ENCODE data around the gene CDR2. TPM values are rescaled to one million over a fixed set of nuclear protein-coding genes. Genes with fewer than 3 reads are reported as not detected.

The CDR2 gene
- total and polyA plus RNA-seq, 8 donors: 8.9 to 198 (median 22.2) TPM

- intact Hi-C loops (cut with DNase I; ENCODE audit: low total_unique reads): no loop called here
- no peaks in the 10 kb centered on the region for H3K9me3 ChIP-seq
- H3K36me3 ChIP-seq: peaks cover 0 to 6% (median 0%) of the 10 kb centered on the region in 4 donors
- TF ChIP-seq EP300 (IDR thresholded peaks at IDR 0.05) (no peak), CTCF (IDR thresholded peaks at IDR 0.05) (no peak), POLR2A (IDR thresholded peaks at IDR 0.05) (no peak), POLR2AphosphoS5 (IDR thresholded peaks at IDR 0.05) (no peak)
- H3K4me1 ChIP-seq: peaks cover 0 to 3% (median 1%) of the 10 kb centered on the region in 4 donors
- DNase-seq: peak in 1 of 2 donors; percentile 28
- H3K27me3 ChIP-seq: no peaks in the 10 kb centered on the region
- H3K4me3 ChIP-seq: no peak overlapping the region
- H3K27ac ChIP-seq: no peak overlapping the region
- WGBS, 5 donors: 85 to 93% (median 86%) methylated on average over 1 of the region's 1 CpG
Measured at GRCh38 chr16:22380529-22380928, 6.1 kb upstream of the CDR2 start.

DNA sequence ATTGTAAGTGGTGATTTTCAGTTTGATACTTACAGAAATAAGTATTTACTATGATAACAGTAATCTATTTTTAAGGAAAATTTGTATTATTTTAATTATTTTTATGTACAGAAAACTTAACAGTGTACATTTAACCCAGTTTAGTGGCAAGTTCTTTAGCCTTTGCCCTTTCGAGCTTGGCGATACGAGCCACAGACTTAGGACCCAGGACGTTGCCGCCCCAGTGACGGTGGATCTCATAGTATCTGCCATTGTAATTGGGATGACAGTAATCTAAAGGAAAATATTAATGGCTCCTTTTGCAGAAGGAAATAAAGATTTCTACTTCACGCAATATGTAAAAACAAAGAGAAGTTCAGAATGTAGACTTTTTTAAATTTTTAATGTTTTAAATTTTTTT, 5.2 kb upstream of the CDR2 start:
- no peaks in the 10 kb centered on the region for H3K9me3 ChIP-seq
- TF ChIP-seq POLR2A (IDR thresholded peaks at IDR 0.05) (no peak), POLR2AphosphoS5 (IDR thresholded peaks at IDR 0.05) (no peak)
- peaks cover 0 to 4% (median 0%) of the 10 kb centered on the region in 4 donors for H3K36me3 ChIP-seq
- 95 to 98% (median 97%) methylated on average over 7 of the region's 7 CpGs for WGBS, 5 donors
- intact Hi-C loops (cut with DNase I; ENCODE audit: low total_unique reads): no loop called here
- H3K4me1 ChIP-seq: peaks cover 0 to 10% (median 7%) of the 10 kb centered on the region in 4 donors
- no peak overlapping the region for H3K27ac ChIP-seq
- no peak overlapping the region for H3K4me3 ChIP-seq
- no peaks in the 10 kb centered on the region for H3K27me3 ChIP-seq
- DNase-seq: no peak

DNA sequence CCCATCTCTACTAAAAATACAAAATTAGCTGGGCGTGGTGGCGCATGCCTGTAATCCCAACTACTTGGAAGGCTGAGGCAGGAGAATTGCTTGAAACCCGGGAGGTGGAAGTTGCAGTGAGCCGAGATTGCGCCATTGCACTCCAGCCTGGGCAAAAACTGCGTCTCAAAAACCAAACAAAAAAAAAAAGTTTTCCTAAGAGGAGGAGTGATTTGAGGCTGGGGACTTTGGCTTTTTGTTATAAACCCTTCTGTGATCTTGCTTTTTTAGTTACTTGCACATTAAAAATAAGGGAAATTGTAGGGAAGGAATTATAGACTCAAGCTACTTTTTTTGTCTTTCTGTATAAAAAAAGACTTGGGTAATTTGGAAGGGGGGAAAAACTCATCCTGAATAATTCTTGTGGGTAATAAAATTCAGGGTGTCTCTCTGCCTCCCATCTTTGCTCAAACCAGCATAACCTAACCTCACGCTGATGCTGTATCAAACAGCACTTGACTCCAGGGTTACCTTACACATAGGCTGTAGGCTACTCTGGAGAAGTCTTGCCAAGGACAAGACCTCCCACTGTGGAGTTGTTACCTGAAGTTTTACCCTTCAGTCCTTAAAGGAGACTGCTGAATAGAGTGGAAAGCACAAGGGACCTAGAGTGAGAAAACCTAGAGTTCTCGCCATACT, 1.7 kb upstream of the CDR2 start:
- Histone ChIP-seq H3K27me3 (no peaks in the 10 kb centered on the region), H3K9me3 (no peaks in the 10 kb centered on the region), H3K36me3 (no peaks in the 10 kb centered on the region), H3K4me3 (no peak overlapping the region), H3K4me1 (peaks cover 11 to 35% (median 32%) of the 10 kb centered on the region in 4 donors), H3K27ac (no peak overlapping the region)
- 89 to 93% (median 90%) methylated on average over 8 of the region's 8 CpGs for WGBS, 5 donors
- DNase-seq: no peak
- TF ChIP-seq EP300 (IDR thresholded peaks at IDR 0.05) (no peak), POLR2AphosphoS5 (IDR thresholded peaks at IDR 0.05) (no peak), POLR2A (IDR thresholded peaks at IDR 0.05) (no peak), CTCF (IDR thresholded peaks at IDR 0.05) (no peak)
- intact Hi-C loops (cut with DNase I; ENCODE audit: low total_unique reads): no loop called here

DNA sequence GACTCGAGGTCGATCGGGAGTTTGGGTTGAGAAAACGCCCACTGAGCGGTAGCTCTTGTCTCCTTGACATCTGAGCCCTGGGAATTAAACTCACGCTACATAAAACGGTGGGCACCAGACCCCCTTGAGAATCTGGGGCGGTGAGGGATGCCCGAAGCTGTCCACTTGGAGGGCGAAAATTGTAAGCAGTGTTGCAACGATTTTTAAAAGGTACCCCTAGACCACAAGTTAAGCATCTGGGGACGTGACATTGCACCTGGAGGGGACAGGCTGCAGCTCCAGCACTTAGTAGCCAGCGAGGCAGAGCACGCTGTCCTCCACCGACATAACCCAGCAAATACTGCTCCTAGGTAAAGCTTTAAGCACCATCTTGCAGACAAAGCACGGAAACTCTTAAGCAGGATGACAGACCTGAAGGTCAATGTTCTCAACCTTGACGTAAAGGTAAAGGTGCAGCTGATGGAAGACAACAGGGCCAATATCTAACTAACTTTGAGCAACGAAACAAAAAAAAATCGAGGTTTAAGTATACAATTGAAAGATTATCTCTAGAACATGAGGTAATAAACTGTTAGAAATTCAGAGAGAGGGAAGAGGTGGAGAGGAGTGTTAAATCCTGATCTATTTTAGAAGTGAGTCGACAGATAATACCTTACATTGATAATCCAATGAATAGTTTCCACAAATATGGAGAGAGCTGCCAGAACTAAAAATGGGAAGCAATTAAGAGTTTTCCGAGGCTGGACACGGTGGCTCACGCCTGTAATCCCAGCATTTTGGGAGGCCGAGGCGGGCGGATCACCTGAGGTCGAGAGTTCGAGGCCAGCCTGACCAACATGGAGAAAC, 921 bp upstream of the CDR2 start:
- peak overlapping the region; percentile 88 to 96 (median 93) for H3K27ac ChIP-seq
- DNase-seq: peak in 1 of 2 donors; percentile 53
- intact Hi-C loops (cut with DNase I; ENCODE audit: low total_unique reads): no loop called here
- no peaks in the 10 kb centered on the region for H3K36me3 ChIP-seq
- peaks cover 19 to 43% (median 39%) of the 10 kb centered on the region in 4 donors for H3K4me1 ChIP-seq
- no peaks in the 10 kb centered on the region for H3K9me3 ChIP-seq
- TF ChIP-seq EP300 (IDR thresholded peaks at IDR 0.05) (no peak), POLR2AphosphoS5 (IDR thresholded peaks at IDR 0.05) (no peak), POLR2A (IDR thresholded peaks at IDR 0.05) (no peak), CTCF (IDR thresholded peaks at IDR 0.05) (no peak)
- peak overlapping the region; percentile 70 to 91 (median 84) for H3K4me3 ChIP-seq
- WGBS, 5 donors: 17 to 37% (median 35%) methylated on average over 23 to 28 of the region's 28 CpGs
- no peaks in the 10 kb centered on the region for H3K27me3 ChIP-seq

Data from stomach (tissue), 9 donors.